Measurements from ENCODE around the gene NFKBIB. TPM values are rescaled to one million over a fixed set of nuclear protein-coding genes. Genes with fewer than 3 reads are reported as not detected.

NFKBIB gene
- total and polyA plus RNA-seq, 2 of the 13 experiments (the other 11 are each of a cell fraction or from before 2014, with no cell fraction given), result 8.6 to 14.9 TPM

DNA sequence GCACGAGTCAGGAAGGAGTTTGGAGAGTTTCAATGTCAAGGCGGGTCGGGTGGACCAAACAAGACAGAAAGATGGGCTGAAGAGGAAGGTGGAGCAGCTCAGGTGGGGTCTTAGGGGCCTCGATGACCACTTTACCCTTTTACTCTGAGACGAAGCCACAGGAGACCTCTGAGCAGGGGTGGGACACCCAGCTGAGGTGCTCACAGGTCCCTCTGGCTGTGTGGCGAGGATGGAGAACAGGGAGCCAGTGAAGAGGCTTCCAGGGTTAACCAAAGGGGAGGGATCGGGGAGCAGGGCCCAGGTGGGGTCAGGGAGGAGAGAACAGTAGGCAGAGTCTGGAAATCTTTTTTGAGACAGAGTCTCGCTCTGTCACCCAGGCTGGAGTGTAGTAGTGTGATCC, 14.2 kb downstream of the NFKBIB start (continued):
- TF ChIP-seq, protein P1, sequence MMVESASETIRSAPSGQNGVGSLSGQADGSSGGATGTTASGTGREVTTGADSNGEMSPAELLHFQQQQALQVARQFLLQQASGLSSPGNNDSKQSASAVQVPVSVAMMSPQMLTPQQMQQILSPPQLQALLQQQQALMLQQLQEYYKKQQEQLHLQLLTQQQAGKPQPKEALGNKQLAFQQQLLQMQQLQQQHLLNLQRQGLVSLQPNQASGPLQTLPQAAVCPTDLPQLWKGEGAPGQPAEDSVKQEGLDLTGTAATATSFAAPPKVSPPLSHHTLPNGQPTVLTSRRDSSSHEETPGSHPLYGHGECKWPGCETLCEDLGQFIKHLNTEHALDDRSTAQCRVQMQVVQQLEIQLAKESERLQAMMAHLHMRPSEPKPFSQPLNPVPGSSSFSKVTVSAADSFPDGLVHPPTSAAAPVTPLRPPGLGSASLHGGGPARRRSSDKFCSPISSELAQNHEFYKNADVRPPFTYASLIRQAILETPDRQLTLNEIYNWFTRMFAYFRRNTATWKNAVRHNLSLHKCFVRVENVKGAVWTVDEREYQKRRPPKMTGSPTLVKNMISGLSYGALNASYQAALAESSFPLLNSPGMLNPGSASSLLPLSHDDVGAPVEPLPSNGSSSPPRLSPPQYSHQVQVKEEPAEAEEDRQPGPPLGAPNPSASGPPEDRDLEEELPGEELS (CRISPR knock-in tag; IDR thresholded peaks at IDR 0.05), result no peak
- TF ChIP-seq, protein P2, sequence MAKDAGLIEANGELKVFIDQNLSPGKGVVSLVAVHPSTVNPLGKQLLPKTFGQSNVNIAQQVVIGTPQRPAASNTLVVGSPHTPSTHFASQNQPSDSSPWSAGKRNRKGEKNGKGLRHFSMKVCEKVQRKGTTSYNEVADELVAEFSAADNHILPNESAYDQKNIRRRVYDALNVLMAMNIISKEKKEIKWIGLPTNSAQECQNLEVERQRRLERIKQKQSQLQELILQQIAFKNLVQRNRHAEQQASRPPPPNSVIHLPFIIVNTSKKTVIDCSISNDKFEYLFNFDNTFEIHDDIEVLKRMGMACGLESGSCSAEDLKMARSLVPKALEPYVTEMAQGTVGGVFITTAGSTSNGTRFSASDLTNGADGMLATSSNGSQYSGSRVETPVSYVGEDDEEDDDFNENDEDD (CRISPR knock-in tag; IDR thresholded peaks at IDR 0.05; ENCODE audit: borderline replicate concordance), result no peak
- TF ChIP-seq KLF16 (CRISPR knock-in tag; IDR thresholded peaks at IDR 0.05), result no peak
- TF ChIP-seq, protein P3, sequence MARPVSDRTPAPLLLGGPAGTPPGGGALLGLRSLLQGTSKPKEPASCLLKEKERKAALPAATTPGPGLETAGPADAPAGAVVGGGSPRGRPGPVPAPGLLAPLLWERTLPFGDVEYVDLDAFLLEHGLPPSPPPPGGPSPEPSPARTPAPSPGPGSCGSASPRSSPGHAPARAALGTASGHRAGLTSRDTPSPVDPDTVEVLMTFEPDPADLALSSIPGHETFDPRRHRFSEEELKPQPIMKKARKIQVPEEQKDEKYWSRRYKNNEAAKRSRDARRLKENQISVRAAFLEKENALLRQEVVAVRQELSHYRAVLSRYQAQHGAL (CRISPR knock-in tag; IDR thresholded peaks at IDR 0.05; ENCODE audit: not compliant biosample characterization), result no peak

DNA sequence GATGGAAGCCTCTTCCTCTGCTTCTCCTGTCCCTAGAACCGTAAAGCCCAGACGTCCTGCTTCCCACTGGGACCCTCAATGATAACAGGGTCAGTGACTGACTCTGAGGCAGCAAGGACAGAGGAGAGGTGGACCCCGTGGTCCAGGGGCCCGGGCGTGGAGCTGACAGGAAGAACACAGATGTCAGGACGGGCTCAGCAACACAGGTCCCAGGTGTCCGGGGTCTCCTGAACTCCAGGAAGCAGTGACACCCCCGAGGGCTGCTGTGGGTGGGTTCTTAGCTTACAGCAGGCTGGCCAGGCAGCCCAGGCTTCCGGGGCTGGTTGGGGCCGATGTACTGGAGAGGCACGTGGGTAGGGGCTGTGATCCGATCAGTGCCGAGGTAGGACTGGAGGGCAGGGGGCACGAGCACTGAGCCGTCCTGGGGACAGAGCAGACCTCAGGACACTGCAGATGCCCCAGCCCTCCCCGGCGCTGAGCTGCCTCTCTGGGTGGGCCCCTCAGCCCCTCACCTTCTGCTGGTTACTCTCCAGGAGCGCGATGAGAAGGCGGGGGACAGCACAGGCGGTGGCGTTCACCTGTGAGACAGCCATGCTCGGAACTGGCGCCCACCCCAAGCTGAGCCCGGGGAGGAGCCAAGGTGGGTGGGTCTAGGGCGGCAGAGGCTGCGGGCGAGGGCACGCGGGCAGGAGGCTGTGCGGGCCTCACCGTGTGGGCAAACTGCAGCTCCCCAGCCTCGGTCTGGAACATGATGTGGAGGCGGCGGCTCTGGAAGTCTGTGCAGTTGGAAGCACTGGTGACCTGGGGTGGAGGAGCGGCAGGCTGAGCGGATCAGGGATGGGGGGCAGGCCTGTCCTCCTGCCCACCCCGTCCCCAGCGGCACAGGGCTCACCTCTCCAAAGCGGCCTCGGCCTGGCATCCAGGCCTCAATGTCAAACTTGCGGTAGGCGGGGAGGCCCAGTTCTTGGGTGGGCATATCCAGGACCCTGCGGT, 15.9 kb downstream of the NFKBIB start:
- Histone ChIP-seq H3K4me2 (ENCODE audit: low read depth, low read length) (no peak overlapping the region), H3K79me2 (ENCODE audit: insufficient read depth, low read length) (no peaks in the 10 kb centered on the region), H3K27me3 (ENCODE audit: control insufficient read depth in 1 of 2, insufficient read depth in 2 of 2, low read length in 2 of 2) (no peaks in the 10 kb centered on the region), H2AFZ (ENCODE audit: low read length) (no peak overlapping the region), H3K36me3 (replicated peaks in 1 of 2; ENCODE audit: control insufficient read depth in 1 of 2, insufficient read depth in 2 of 2, low read length in 2 of 2) (no peaks in the 10 kb centered on the region; a peak in 2 of 5 replicates), H3K9ac (ENCODE audit: insufficient read depth, low read depth, low read length) (no peak overlapping the region), H3K9me3 (ENCODE audit: low read length) (no peaks in the 10 kb centered on the region), H3K4me3 (replicated peaks in 1 of 3; ENCODE audit: insufficient read depth in 1 of 3, low read depth in 2 of 3, low read length in 3 of 3) (no peak overlapping the region), H3K4me1 (ENCODE audit: insufficient read depth, low read length) (peaks cover 12% of the 10 kb centered on the region), H3K27ac (ENCODE audit: extremely low read length, insufficient read depth, low read length) (no peak overlapping the region), H4K20me1 (ENCODE audit: insufficient read depth, low read length) (no peaks in the 10 kb centered on the region)
- FAIRE-seq (no peak), DNase-seq (ENCODE audit: low spot score) (no peak), ATAC-seq (no peak)
- CTCF ChIA-PET (ENCODE audit: low intra/inter-chr PET ratio, low total read pairs), result no interaction called here
- BruUV-seq (replicated peaks), result no TSS peak
- in situ Hi-C loops (cut with HindIII; ENCODE audit: extremely low pct_ligation_motif_present, low pct_unique_long_range_greater_than_20kb), result loop anchor here (25.0 kb wide), 1 partner anchor 178 kb away; the partner anchor contains the start of gene CAPN12
- WGBS (ENCODE audit: low lambda C conversion rate), result 95% methylated on average over 27 of the region's 44 CpGs
- no peak for TF ChIP-seq ZFP36L2 (CRISPR knock-in tag; IDR thresholded peaks at IDR 0.05)
- TF ChIP-seq, protein P4, sequence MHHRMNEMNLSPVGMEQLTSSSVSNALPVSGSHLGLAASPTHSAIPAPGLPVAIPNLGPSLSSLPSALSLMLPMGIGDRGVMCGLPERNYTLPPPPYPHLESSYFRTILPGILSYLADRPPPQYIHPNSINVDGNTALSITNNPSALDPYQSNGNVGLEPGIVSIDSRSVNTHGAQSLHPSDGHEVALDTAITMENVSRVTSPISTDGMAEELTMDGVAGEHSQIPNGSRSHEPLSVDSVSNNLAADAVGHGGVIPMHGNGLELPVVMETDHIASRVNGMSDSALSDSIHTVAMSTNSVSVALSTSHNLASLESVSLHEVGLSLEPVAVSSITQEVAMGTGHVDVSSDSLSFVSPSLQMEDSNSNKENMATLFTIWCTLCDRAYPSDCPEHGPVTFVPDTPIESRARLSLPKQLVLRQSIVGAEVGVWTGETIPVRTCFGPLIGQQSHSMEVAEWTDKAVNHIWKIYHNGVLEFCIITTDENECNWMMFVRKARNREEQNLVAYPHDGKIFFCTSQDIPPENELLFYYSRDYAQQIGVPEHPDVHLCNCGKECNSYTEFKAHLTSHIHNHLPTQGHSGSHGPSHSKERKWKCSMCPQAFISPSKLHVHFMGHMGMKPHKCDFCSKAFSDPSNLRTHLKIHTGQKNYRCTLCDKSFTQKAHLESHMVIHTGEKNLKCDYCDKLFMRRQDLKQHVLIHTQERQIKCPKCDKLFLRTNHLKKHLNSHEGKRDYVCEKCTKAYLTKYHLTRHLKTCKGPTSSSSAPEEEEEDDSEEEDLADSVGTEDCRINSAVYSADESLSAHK (CRISPR knock-in tag; IDR thresholded peaks at IDR 0.05; ENCODE audit: borderline replicate concordance), result no peak
- 0 out of 2 replicates have a peak, but pooled peaks have one; percentile 20 for TF ChIP-seq RBFOX2 (IDR thresholded peaks at IDR 0.05; ENCODE audit: low read depth, low read length)
- TF ChIP-seq RAD21 (CRISPR knock-in tag; IDR thresholded peaks at IDR 0.05), result no peak
- TF ChIP-seq AGO2 (optimal IDR thresholded peaks at IDR 0.05; ENCODE audit: low read depth, low read length), result peak; percentile 83
- TF ChIP-seq ARID2 (CRISPR knock-in tag; IDR thresholded peaks at IDR 0.05; ENCODE audit: borderline replicate concordance), result no peak
- TF ChIP-seq NFKBIZ (CRISPR knock-in tag; IDR thresholded peaks at IDR 0.05), result no peak
- POLR2A ChIA-PET, result no interaction called here
- intact Hi-C loops (cut with micrococcal nuclease; ENCODE audit: unreplicated experiment), result no loop called here
